GM19452 (cell line): ENCODE results near the gene FBLN1.

Source experiments
- ATAC-seq: cut with Tn5 transposase; IDR thresholded peaks from one replicate; pipeline ENCODE4 v1.9.1; 2021; ENCODE audit not compliant: unreplicated experiment

The FBLN1 gene

DNA sequence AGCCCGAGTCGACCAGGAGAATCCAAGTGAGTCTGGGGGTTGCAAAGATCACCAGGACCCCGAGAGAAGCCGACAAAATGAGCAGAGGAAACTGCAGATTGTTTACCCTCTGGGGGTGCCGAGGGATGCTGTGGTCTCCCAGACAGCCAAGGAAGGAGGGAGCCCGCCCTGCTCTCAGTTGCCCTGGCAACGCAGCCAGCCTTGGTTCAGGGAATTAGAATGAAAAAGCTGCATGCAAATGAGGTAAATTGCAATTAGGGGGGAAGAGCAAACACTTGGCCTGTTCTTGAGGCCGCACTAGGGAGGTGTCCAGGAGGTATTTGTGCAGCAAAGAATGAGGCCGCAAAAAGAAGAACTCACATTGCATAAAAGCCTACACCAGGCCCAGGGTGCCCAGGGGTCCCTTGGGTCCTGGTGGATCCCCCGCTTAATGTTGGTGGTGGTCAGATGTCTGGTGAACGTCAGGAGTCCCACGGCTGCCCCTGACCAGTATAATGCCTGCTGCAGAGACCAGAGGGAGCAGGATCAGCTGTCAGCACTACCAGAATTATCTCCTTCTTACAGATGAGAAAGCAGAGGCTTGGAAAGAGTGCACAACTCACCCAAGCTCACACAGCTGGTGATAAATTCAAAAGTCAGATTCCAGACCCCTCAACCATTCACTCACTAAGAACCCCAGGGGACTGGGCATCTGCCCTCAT lies 128.6 kb downstream of the FBLN1 start:
- no peak for ATAC-seq

DNA sequence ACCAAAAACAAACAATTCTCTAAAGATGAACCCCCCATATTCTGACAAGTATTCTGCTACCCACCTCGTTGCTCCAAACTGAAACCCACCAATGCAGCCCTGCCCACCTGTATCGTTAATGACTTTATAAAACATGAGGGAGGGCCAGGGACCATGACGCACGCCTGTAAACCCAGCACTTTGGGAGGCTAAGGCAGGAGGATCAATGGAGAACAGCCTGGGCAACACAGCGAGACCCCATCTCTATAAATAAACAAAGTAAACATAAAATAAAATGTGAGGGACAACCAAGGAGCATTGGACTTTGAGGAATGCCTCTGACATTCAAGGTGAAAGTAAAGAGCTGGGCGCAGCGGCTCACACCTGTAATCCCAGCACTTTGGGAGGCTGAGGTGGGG lies 129.2 kb downstream of the FBLN1 start:
- no peak for ATAC-seq

DNA sequence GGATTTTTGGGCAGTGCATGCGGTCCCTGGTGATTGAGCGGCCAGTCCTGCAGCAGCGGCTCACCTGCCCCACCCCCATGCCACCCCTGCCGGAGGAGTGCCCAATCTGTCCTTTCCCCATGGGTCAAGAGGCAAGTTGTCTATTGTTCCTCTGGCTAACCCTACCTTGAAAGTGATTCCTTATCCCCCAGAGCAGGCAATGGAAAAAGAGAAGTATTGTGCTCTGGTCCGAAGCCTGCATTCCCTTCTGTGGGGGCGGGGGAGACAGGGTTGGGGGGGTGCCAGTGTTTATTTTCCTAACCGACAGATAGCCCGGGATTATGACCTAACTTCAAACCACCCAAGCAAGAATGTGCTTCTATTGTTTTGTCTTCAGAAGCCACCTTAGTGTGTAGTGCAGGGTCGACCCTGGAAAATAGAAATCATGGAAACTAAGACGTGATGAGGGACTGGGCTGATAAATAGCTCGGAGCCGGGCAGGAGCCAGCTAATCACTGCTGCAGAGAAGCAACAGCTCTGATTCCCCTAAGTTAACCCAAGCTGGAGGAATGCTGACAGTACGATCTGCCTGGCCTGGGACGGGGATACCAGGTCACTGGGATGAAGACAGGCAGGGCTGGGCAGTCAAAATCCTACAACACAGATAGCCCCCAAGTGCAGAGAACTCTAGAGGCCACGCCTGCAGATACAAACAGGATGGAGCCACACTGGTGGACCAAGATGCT lies 130.3 kb downstream of the FBLN1 start:
- no peak for ATAC-seq

DNA sequence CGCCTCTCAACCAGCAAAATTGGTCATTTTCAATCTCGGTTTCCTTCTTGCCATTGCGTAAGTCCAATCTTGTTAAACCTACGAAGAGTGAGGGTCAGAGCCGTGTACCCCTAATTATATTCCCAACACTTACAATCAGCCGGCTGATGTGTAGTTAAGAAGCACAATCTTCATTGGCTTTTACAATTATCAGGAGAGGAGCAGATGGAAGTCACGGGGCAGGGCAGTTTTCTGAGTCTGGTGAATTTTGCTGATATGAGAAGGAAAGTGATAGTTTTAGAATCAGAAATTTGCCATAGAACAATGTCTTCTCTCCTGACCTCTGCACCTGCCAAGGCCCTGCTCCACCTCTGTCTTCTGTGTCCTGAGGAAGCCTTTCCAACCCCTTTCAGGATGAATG lies 134.0 kb downstream of the FBLN1 start:
- ATAC-seq, result no peak

- no peak for ATAC-seq
Measured at GRCh38 chr22:45638197-45638596, 135.5 kb downstream of the FBLN1 start.

GRCh38 chr22:45638834-45639746 lies 136.4 kb downstream of the FBLN1 start:
- ATAC-seq, result no peak

DNA sequence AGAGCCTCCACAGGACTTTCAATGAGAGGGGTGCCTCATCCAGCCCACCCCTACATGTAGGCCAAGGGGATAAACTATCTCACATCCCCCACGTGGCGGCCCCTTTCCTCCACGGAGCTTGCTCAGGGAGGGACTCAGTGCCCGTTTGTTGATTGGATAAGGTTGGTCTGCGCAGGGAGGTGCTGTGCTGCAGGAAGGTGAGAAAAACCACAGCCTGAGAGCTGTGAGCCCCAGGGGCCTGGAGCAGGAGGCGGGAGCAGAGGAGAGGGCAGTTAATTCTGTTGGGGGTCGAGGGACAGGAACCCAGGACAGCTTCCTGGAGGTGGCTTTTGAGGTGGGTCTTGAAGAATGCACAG lies 137.0 kb downstream of the FBLN1 start:
- no peak for ATAC-seq

GRCh38 chr22:45640291-45640940 lies 137.7 kb downstream of the FBLN1 start:
- no peak for ATAC-seq

GRCh38 chr22:45640941-45641621 lies 138.4 kb downstream of the FBLN1 start:
- no peak for ATAC-seq

- ATAC-seq, result no peak
Measured at GRCh38 chr22:45642986-45643385, 140.3 kb downstream of the FBLN1 start.

- no peak for ATAC-seq
Measured at GRCh38 chr22:45644714-45645113, 142.0 kb downstream of the FBLN1 start.

DNA sequence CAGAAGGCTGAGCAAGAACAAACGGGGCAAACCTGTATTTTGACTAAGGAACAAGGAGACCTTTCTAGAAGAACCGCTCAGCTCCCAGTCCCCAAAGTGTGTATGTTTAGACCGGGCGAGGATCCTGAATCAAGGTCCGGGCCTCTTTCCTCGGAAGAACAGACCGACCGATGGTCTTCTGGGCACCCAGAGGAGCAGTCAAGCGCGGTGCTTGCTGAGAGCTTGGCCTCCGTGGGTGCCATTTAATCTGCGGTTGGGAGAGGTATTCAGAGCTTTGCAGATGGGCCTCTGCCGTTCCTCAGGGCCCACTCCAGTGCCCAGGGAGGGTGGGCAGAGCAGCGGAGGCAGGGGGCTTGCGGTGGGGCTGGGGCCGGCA lies 142.5 kb downstream of the FBLN1 start:
- ATAC-seq, result no peak

DNA sequence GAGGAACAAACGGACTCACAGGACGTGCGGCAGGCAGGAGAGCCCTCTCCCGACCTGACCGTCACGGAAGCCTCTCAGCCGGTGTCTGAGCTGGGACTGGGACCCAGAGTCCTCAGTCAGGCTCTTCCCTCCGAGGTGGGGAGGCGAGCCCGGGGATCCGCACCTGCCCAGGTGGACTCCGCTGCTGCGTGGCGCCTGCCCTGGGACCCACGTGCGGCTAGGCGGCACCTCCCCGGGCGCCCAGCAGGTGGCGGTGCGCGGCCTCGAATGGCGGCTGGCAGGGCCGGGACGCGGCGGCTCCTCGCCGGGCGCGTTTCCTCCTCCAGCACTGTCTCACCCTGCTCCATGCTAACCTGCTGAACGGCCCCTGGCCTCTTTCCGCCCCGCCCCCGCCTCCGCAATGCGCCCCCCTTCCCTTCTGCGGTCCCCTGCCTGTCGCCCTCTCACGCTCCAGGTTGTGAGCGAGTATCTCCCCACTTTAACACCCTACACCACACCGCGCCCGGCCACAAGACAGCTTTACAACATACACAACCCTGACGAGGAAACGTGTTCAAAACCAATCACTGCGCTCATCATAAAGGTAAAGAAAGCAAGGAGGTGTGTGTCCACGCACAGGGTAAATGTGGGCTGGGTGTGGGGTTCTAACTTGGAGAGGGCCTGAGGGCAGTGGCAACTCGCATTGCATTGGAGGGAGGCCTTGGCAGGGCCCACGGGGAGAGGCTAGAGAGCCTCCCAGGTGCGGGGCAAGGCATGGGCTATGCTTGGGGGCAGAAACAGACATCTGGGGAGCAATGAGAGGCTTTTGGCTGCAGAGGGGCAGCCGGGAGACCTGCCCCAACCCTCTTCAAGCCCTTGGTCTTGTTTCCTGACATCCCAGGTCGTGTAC lies 143.1 kb downstream of the FBLN1 start:
- no peak for ATAC-seq

- no peak for ATAC-seq
Measured at GRCh38 chr22:45647532-45648225, 145.0 kb downstream of the FBLN1 start.

DNA sequence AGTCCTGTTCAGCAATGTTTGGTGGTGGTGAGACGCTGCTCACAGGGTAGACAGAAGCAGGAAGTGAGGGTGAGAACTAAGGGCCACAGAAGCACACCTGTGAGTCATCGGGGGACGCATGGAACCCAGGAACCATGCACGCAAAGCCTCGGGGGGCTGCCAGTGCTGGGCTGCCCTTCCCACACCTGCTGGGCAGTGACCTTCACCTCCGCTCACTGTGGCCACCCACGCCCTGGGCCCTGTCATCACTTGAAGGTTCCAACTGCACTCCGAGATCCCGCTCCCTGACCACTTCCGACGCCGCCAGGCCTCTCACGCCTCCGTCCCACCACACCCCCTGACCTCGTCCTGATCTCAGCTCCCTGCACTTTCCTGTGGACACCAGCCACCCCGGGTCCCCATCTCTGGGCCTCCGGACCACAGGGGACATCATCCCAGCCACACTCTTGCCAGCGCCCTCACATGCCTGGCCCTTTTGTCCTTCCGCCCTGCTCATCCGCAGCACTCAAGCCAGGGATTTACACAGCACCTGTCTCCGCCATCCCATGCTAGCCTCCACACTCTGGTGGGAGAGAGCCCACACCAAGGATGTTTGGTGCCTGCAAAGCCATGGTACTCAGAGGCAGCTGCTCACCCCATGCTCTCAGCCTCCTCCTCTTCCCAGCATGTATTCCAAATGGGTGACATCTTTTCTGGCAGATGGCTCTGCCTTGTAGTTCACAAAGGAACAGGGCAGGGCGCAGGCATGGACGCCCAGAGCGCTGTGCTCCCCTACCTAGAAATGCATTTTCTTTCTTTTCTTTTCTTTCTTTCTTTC lies 145.8 kb downstream of the FBLN1 start:
- ATAC-seq, result no peak

DNA sequence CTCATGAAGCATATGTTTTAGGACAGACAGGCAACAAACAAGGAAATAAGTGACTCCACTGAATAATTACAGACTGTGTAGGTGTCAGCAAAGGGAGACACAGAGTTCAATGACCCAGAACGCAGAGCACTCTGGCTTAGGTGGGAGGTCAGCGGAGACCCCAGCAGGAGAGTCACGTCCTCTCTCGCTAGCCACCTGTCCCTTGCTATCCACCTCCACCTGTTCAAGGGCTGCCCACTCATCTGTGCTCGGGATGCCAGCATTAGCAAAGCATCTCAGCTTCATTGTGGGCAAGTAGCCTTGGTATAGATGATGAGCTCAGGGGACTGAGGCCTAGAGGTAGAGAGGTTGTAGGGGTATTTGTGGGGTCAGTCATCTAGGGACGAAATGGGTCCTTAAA lies 147.1 kb downstream of the FBLN1 start:
- ATAC-seq, result no peak

GRCh38 chr22:45650721-45651120 lies 148.0 kb downstream of the FBLN1 start:
- no peak for ATAC-seq
